Measurements from ENCODE around the gene ZNF628.

Gene ZNF628

DNA sequence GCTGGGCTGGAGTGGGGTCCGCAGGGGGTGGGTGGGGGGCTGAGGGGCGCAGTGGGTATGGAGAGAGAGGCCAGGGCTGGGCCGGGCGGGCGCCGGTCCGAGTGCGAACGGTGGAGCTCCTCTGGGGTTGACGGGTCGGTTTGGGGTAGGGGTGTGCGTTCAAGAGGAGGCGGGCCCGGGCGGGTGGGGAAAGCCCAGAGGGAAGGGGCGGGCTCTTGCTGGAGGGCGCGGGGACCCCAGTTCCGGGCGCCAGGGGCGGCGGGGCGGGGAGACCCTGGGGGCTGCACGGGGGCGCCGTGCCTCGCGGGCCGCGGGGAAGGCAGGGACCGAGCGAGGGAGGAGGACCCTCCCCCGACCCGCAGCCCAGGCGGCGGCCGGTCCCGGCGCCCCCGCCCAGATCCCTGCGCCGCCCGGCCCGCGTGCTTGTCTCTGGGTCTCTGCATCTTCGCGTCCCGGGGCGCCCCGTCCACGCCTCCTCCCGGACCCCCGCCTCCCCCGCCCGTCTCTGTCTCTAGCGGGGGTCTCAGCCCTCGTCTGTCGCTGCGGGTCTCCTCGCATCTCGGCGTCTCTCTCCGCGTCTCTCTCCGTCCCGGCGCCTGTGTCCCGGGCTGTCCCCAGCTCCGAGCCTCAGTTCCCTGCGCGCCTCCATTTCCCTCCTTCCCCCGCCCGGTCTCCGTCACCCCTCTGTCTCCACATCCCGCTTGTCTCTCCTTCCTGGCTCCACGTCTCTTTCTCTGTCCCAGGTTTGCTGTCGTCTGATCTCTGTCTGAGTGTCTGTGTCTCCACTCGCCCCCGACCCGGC, 25.1 kb upstream of the ZNF628 start:
- no peaks in the 10 kb centered on the region for H4K20me1 ChIP-seq (ENCODE audit: insufficient read depth, low read length)
- no peak overlapping the region for H3K4me2 ChIP-seq (ENCODE audit: low read length)
- no peak overlapping the region for H3K4me3 ChIP-seq (ENCODE audit: low read length)
- H3K79me2 ChIP-seq (ENCODE audit: low read length): no peaks in the 10 kb centered on the region
- H3K27me3 ChIP-seq (ENCODE audit: low read depth, low read length): no peaks in the 10 kb centered on the region
- peaks cover 3% of the 10 kb centered on the region for H3K36me3 ChIP-seq (replicated peaks; ENCODE audit: low read depth, low read length)
- no peak for TF ChIP-seq EZH2phosphoT487 (IDR thresholded peaks at IDR 0.05; ENCODE audit: low read depth)
- no peak for TF ChIP-seq CTCF (IDR thresholded peaks at IDR 0.05; ENCODE audit: low read depth, low read length)
- H3K9me3 ChIP-seq (ENCODE audit: insufficient read depth, low read length): no peaks in the 10 kb centered on the region
- no peak overlapping the region for H3K9ac ChIP-seq (ENCODE audit: low read length)
- no peak overlapping the region for H3K27ac ChIP-seq (ENCODE audit: low read length)
- H2AFZ ChIP-seq (ENCODE audit: low read depth, low read length): no peak overlapping the region
- no peaks in the 10 kb centered on the region for H3K4me1 ChIP-seq (ENCODE audit: low read length)

DNA sequence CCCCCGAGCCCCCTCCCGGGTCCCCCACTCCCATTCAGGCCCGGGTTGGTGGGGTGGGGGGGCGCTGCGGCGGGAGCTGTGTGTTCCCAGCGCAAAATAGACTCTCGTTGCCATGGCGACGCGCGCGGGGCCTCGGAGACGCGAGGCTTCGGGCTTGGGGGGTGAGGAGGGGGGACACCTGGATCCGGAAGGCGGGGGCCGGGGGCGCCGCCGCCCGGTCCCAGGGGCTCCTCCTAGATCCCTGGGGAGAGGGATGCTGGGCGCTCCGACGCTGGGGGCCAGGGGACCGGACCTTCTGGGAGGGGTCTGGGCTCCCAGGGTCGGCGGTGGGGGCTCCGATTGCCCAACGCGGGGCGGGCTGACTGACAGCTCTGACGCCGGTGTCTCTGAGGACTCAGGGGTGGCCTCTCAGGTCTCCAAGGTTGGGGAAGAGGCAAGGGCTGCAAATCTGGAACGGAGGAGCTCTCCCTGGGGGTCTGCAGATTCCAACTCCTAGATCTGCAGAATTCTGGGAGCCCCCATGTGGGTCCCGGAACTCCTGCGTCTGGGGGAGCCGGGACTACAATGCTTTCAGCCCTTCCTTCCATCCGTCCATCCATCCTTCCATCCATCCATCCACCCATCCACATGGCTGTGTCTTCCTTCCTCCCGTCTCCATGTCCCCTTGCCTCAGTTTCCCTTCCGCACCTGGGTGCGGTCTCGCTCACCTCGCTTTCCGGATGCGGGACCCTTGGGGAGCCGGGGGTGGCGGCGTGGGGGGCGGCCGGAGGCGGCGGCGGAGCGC, 24.3 kb upstream of the ZNF628 start:
- Histone ChIP-seq H3K4me2 (ENCODE audit: low read length) (no peak overlapping the region), H3K79me2 (ENCODE audit: low read length) (no peaks in the 10 kb centered on the region), H3K27me3 (ENCODE audit: low read depth, low read length) (no peaks in the 10 kb centered on the region), H3K4me3 (ENCODE audit: low read length) (no peak overlapping the region), H3K9me3 (ENCODE audit: insufficient read depth, low read length) (no peaks in the 10 kb centered on the region), H2AFZ (ENCODE audit: low read depth, low read length) (no peak overlapping the region), H3K36me3 (replicated peaks; ENCODE audit: low read depth, low read length) (peaks cover 3% of the 10 kb centered on the region), H4K20me1 (ENCODE audit: insufficient read depth, low read length) (no peaks in the 10 kb centered on the region), H3K9ac (ENCODE audit: low read length) (no peak overlapping the region), H3K4me1 (ENCODE audit: low read length) (no peaks in the 10 kb centered on the region), H3K27ac (ENCODE audit: low read length) (no peak overlapping the region)
- TF ChIP-seq CTCF (IDR thresholded peaks at IDR 0.05; ENCODE audit: low read depth, low read length): no peak
- no peak for TF ChIP-seq EZH2phosphoT487 (IDR thresholded peaks at IDR 0.05; ENCODE audit: low read depth)

DNA sequence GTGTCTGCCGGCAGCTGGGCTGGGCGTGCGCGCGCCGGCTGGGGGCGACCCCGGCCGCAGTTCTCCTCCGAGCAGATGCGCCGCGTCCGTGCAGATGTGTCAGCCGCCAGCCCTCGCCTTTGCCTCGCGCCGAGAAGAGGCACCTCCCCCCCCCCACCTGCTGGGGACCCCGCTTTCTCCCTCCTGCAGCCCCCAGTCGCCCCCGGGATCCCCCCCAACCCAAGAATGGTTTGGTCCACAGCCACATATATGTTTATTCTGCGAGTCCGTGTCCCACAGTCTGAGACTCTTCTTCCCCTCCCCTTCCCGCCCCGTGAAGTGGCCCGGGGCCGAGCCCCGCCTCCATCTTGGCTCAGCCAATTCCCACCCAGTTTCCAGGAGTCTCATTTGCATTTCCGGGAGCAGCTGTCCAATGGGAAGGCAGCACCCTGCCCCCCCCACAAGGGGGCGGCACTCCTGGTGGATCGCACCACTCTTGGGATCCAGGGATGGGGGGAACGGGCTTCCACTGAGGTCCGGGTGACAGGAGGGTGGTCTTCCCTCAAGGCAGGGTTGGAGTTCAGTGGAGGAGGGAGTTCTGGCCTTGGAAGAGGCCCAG, 23.6 kb upstream of the ZNF628 start:
- Histone ChIP-seq H3K4me3 (ENCODE audit: low read length) (no peak overlapping the region), H4K20me1 (ENCODE audit: insufficient read depth, low read length) (no peaks in the 10 kb centered on the region), H3K36me3 (replicated peaks; ENCODE audit: low read depth, low read length) (peaks cover 3% of the 10 kb centered on the region), H3K9ac (ENCODE audit: low read length) (no peak overlapping the region), H3K4me1 (ENCODE audit: low read length) (no peaks in the 10 kb centered on the region), H3K4me2 (ENCODE audit: low read length) (no peak overlapping the region), H2AFZ (ENCODE audit: low read depth, low read length) (no peak overlapping the region), H3K79me2 (ENCODE audit: low read length) (no peaks in the 10 kb centered on the region), H3K27me3 (ENCODE audit: low read depth, low read length) (no peaks in the 10 kb centered on the region), H3K27ac (ENCODE audit: low read length) (no peak overlapping the region), H3K9me3 (ENCODE audit: insufficient read depth, low read length) (no peaks in the 10 kb centered on the region)
- TF ChIP-seq EZH2phosphoT487 (IDR thresholded peaks at IDR 0.05; ENCODE audit: low read depth) (no peak), CTCF (IDR thresholded peaks at IDR 0.05; ENCODE audit: low read depth, low read length) (0 out of 2 replicates have a peak, but pooled peaks have one; percentile 6)

Measured in OCI-LY3 (cell line).